HG03103 (cell line): Measurements from ENCODE around the gene TPCN1.

Experiments
- ATAC-seq: cut with Tn5 transposase; IDR thresholded peaks from one replicate; pipeline ENCODE4 v1.9.1; 2021; ENCODE audit warnings: low read depth; ENCODE audit not compliant: unreplicated experiment

Gene TPCN1

GRCh38 chr12:113257564-113257963 lies 36.3 kb downstream of the TPCN1 start:
- no peak for ATAC-seq

DNA sequence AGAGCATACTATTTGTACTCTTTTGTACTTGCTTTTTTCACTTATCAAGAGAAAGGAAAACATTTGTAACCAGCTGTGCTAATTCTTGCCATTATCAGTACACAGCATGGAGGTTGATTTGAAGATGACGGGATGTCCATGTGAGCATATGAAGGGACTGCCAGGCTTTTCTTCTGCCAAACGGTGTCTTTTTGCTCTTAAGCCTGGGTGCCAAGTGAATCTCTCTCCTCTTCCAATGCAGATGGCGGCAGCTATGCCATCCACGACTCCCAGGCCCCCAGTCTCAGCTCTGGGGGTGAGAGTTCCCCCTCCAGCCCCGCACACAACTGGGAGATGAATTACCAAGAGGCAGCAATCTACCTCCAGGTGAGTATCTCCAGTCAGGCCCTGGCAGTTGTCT lies 38.9 kb downstream of the TPCN1 start:
- ATAC-seq = no peak

DNA sequence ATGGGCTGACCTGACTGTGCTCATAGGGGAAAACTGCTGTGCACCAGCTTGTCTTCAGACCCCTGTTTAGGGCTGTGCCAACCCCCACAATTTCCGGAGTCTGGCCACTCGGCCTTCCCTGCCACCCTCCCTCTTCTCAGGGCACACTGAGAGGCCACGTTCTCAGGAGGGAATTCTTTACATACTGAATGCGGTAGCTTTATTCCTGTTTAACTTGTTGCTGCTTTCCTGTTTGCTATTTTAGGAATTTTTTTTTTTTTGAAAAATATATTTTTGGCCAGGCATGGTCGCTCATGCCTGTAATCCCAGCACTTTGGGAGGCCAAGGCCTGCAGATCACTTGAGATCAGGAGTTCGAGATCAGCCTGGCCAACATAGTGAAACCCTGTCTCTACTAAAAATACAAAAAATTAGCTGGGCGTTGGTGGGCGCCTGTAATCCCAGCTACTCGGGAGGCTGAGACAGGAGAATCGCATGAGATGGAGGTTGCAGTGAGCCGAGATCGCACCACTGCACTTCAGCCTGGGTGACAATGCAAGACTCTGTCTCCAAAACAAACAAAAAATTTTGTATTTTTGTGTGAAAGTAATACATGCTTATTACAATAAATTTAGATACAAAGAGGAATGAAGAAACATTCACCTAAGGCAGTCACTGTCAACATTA lies 39.5 kb downstream of the TPCN1 start:
- no peak for ATAC-seq

DNA sequence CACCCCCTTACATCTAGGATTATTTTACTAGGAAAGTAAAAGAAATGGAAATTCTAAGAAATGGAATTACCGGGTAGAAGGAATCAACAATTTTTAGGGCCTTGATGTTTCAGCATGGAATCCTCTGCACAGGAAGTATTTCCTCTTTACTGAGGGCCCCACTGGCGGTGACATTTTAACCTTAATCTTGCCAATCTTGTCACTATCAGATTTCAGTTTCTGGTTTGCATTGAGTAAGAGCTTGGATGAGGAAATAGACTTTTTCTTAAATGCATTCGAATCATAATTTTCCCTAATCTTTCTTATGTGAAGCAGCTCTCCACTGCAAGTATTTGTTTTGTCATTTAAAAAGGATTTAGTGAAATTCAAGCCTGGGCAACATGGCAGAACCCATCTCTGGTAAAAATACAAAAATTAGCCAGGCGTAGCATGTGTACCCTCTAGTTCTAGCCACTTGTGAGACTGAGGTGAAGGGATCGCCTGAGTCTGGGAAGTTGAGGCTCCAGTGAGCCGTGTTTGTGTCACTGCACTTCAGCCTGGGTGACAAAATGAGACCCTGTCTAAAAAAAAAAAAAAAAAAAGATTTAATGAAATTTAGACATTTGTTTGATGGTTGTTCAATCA lies 40.7 kb downstream of the TPCN1 start:
- ATAC-seq = no peak

DNA sequence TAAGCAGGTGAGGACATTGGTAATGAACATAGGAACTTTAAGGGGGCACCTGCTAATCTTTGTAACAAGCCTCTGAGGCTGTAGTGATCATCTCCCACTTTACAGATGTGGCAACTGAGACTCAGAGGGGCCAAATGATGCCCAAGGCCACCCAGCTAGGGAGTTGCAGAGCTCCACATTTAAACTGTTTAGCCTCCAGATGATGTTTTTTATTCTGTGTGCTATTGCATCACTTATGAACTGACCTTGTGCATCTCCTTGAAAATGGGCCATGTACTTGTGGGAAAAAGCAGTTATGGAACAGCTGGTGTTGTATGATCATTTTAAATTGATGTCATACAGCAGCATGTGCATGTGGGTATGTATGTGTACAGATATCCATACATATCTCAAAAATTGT lies 41.4 kb downstream of the TPCN1 start:
- no peak for ATAC-seq

GRCh38 chr12:113263431-113263963 lies 42.2 kb downstream of the TPCN1 start:
- no peak for ATAC-seq

GRCh38 chr12:113266106-113266895 lies 45.0 kb downstream of the TPCN1 start:
- no peak for ATAC-seq

DNA sequence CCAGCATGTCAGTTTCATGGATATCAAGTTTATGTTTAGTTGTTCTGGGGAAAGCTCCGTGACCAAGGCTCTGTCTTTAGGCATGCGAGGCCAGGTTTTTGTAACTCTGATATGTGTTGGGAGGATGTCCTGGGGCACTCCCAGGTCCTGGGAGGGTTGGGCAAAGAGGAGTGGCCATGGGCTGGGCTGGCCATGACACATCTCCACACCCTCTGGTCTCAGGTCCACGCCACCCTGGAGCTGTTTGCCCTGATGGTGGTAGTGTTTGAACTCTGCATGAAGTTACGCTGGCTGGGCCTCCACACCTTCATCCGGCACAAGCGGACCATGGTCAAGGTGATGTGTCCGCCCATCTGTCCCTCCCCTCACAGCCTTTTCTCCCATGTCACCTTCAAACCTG lies 46.4 kb downstream of the TPCN1 start:
- ATAC-seq = no peak

GRCh38 chr12:113268136-113268535 lies 46.9 kb downstream of the TPCN1 start:
- no peak for ATAC-seq

GRCh38 chr12:113268621-113269020 lies 47.4 kb downstream of the TPCN1 start:
- no peak for ATAC-seq

- ATAC-seq = no peak
Measured at GRCh38 chr12:113269257-113269943, 48.1 kb downstream of the TPCN1 start.

DNA sequence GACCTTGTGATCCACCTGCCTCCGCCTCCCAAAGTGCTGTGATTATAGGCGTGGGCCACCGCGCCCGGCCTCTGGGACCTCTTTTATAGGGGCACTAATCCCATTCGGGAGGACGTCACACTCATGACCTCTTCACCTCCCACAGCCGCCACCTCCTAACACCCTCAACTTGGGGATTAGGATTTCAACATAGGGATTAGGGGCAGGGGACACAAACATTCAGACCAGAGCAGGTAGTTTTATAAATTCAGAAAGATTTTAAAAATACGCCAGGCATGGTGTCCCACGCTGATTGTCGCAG lies 49.4 kb downstream of the TPCN1 start:
- ATAC-seq = no peak

- ATAC-seq = no peak
Measured at GRCh38 chr12:113271466-113271852, 50.2 kb downstream of the TPCN1 start.

- ATAC-seq = no peak
Measured at GRCh38 chr12:113271853-113272561, 50.7 kb downstream of the TPCN1 start.

- no peak for ATAC-seq
Measured at GRCh38 chr12:113273053-113273725, 51.9 kb downstream of the TPCN1 start.

DNA sequence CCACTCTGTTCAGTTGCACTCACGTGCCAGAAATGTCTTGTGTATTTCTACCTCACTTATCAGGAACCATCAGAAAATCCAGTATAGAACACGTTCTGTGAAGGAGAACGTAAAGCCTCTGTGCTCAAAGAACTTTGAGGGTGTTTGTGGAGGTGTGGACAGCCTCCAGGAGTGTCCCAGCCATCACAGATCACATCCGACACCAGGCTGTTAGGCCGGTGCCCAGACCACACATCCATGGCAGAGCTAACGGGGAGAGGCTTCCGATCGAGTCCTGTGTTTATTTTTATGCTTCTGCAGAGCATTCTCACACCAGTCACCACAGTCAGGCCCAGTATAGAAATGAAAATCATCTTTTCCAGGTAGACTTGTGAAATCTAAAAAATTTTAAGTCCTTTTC lies 53.6 kb downstream of the TPCN1 start:
- ATAC-seq = no peak

DNA sequence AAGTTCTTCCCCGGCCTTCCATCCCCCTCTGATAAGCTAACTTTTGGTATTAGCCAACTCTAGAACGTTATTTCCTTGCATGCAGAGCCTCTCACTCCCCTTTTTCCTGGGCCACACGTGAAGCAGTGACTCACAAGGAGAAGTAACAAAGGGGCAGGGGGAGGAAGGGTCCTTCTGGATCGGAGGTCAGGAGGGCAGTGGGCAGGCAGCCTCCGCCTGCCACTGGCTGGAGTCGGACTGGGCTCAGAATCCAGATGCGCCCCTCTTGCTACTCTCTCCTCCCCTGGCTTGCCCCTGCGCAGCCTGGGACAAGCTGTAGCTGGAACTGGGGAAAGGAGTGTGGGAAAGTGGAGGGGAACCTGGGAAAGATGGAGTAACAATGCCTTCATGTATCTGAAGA lies 55.0 kb downstream of the TPCN1 start:
- ATAC-seq = no peak

- no peak for ATAC-seq
Measured at GRCh38 chr12:113276946-113277500, 55.8 kb downstream of the TPCN1 start.

GRCh38 chr12:113277511-113277910 lies 56.2 kb downstream of the TPCN1 start:
- ATAC-seq = no peak

DNA sequence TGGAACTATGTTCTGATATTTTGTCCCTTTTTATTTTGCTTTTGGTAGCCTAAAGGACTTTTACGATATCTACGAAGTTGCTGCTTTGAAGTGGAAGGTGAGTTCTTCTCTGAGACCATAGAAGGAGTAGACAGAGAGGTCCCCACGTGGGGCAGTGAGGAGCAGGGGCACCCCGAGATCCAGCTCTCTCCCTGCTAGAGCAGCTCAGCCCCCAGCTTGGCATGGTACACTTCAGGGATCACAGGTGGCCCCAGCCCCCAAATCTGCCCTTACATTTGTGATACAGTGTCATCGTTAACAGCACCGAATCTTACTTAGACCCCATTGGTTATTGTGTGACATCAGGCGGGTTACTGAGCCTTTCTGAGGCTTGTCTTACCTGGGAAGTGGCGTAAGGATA lies 56.9 kb downstream of the TPCN1 start:
- ATAC-seq = no peak
